OCI-LY1 (cell line): ENCODE data around the gene WDR11.

ENCODE experiments used
- H2AFZ ChIP-seq: fragments of 200-600 bp; sonication (generic), shearing (Covaris generic); 2 replicates; pipeline ENCODE4 v1.6.0; 2014; ENCODE audit warnings: antibody characterized with exemption, mild to moderate bottlenecking, low read length
- H3F3A ChIP-seq: fragments of 200-600 bp; sonication (generic), shearing (Covaris generic); 2 replicates; pipeline ENCODE4 v1.6.0; 2014; ENCODE audit warnings: mild to moderate bottlenecking, antibody characterized with exemption, low read length, moderate library complexity; ENCODE audit not compliant: insufficient read depth
- H3K27ac ChIP-seq: fragments of 200-600 bp; sonication (generic); 2 replicates; pipeline ENCODE4 v1.5.1; 2014; ENCODE audit warnings: low read length, mixed run types, mild to moderate bottlenecking, low read depth; ENCODE audit not compliant: poor library complexity, severe bottlenecking
- H3K27me3 ChIP-seq: fragments of 200-600 bp; sonication (generic); 2 replicates; pipeline ENCODE4 v1.6.0; 2014; ENCODE audit warnings: antibody characterized with exemption, mild to moderate bottlenecking, low read length, moderate library complexity; ENCODE audit not compliant: insufficient read depth
- H3K36me3 ChIP-seq: fragments of 200-600 bp; sonication (generic); 2 replicates; pipeline ENCODE4 v1.6.1; 2014; ENCODE audit warnings: mild to moderate bottlenecking, antibody characterized with exemption, low read length, moderate library complexity, mixed read lengths; ENCODE audit not compliant: insufficient read depth
- H3K4me1 ChIP-seq: fragments of 200-600 bp; sonication (generic); 2 replicates; pipeline ENCODE4 v1.5.1; 2014; ENCODE audit warnings: mild to moderate bottlenecking, low read length, moderate library complexity; ENCODE audit not compliant: insufficient read depth, severe bottlenecking
- H3K4me2 ChIP-seq: fragments of 200-600 bp; sonication (generic), shearing (Covaris generic); 2 replicates; pipeline ENCODE4 v1.6.1; 2014; ENCODE audit warnings: low read length
- H3K4me3 ChIP-seq: fragments of 200-600 bp; sonication (generic); 2 replicates; pipeline ENCODE4 v1.5.1; 2014; ENCODE audit warnings: low read length, low read depth, mild to moderate bottlenecking, mixed read lengths; ENCODE audit not compliant: poor library complexity, severe bottlenecking
- H3K79me2 ChIP-seq: fragments of 200-600 bp; shearing (Covaris generic); 2 replicates; pipeline ENCODE4 v1.6.1; 2016; ENCODE audit warnings: mixed run types, low read length, mixed read lengths; ENCODE audit not compliant: insufficient read depth
- H3K9ac ChIP-seq: fragments of 200-600 bp; sonication (generic), shearing (Covaris generic); 2 replicates; pipeline ENCODE4 v1.6.1; 2014; ENCODE audit warnings: mild to moderate bottlenecking, low read length, mixed read lengths
- H3K9me2 ChIP-seq: fragments of 200-600 bp; sonication (generic), shearing (Covaris generic); 2 replicates; pipeline ENCODE4 v1.6.1; 2014; ENCODE audit warnings: low read depth, mild to moderate bottlenecking, low read length, mixed read lengths
- H3K9me3 ChIP-seq: fragments of 200-600 bp; shearing (Covaris generic); 2 replicates; pipeline ENCODE4 v1.6.1; 2014; ENCODE audit warnings: low read length, mixed read lengths
- H4K20me1 ChIP-seq: fragments of 200-600 bp; sonication (generic), shearing (Covaris generic); 2 replicates; pipeline ENCODE4 v1.6.0; 2016; ENCODE audit warnings: mild to moderate bottlenecking, low read length; ENCODE audit not compliant: insufficient read depth
- CTCF ChIP-seq: fragments of 200-600 bp; sonication (generic), shearing (Covaris generic); IDR thresholded peaks from 2 replicates; pipeline ENCODE4 v1.5.1; 2017; ENCODE audit warnings: mild to moderate bottlenecking, antibody characterized with exemption, low read length, moderate library complexity, mixed read lengths
- EZH2 ChIP-seq: fragments of 200-600 bp; sonication (generic), shearing (Covaris generic); IDR thresholded peaks from 2 replicates; pipeline ENCODE4 v1.8.0; 2017; ENCODE audit warnings: borderline replicate concordance, mixed run types, mild to moderate bottlenecking, antibody characterized with exemption, low read length, moderate library complexity, mixed read lengths

The WDR11 gene

GRCh38 chr10:120873741-120874140 is 22.6 kb downstream of the WDR11 start:
- H3F3A ChIP-seq = no peaks in the 10 kb centered on the region
- no peak overlapping the region for H3K4me2 ChIP-seq
- no peak overlapping the region for H2AFZ ChIP-seq
- peaks cover 67% of the 10 kb centered on the region for H3K36me3 ChIP-seq
- H3K4me1 ChIP-seq = no peaks in the 10 kb centered on the region
- no peaks in the 10 kb centered on the region for H3K79me2 ChIP-seq
- no peaks in the 10 kb centered on the region for H3K27me3 ChIP-seq
- no peak overlapping the region for H3K9ac ChIP-seq
- H3K9me3 ChIP-seq = no peaks in the 10 kb centered on the region
- no peak overlapping the region for H3K4me3 ChIP-seq
- TF ChIP-seq CTCF (no peak), EZH2 (no peak)
- no peak overlapping the region for H3K27ac ChIP-seq
- no peaks in the 10 kb centered on the region for H3K9me2 ChIP-seq
- H4K20me1 ChIP-seq = no peaks in the 10 kb centered on the region

- no peak overlapping the region for H3K27ac ChIP-seq
- H4K20me1 ChIP-seq = no peaks in the 10 kb centered on the region
- H3K27me3 ChIP-seq = no peaks in the 10 kb centered on the region
- no peak overlapping the region for H3K9ac ChIP-seq
- H2AFZ ChIP-seq = no peak overlapping the region
- peaks cover 60% of the 10 kb centered on the region for H3K36me3 ChIP-seq
- H3K4me1 ChIP-seq = no peaks in the 10 kb centered on the region
- TF ChIP-seq EZH2 = no peak
- TF ChIP-seq CTCF = no peak
- no peaks in the 10 kb centered on the region for H3K9me2 ChIP-seq
- H3K4me3 ChIP-seq = no peak overlapping the region
- H3F3A ChIP-seq = no peaks in the 10 kb centered on the region
- no peaks in the 10 kb centered on the region for H3K9me3 ChIP-seq
- H3K79me2 ChIP-seq = no peaks in the 10 kb centered on the region
- H3K4me2 ChIP-seq = no peak overlapping the region
Observed at GRCh38 chr10:120883071-120883470, 31.9 kb downstream of the WDR11 start.

GRCh38 chr10:120887482-120887881 is 36.3 kb downstream of the WDR11 start:
- Histone ChIP-seq H3F3A (no peaks in the 10 kb centered on the region), H3K4me1 (no peaks in the 10 kb centered on the region), H3K79me2 (no peaks in the 10 kb centered on the region), H3K27ac (no peak overlapping the region), H4K20me1 (no peaks in the 10 kb centered on the region), H3K4me3 (no peak overlapping the region), H3K4me2 (no peak overlapping the region), H3K36me3 (peaks cover 62% of the 10 kb centered on the region), H3K27me3 (no peaks in the 10 kb centered on the region), H3K9me3 (no peaks in the 10 kb centered on the region), H2AFZ (no peak overlapping the region), H3K9ac (no peak overlapping the region), H3K9me2 (no peaks in the 10 kb centered on the region)
- TF ChIP-seq EZH2 = no peak
- TF ChIP-seq CTCF = no peak
